ENCODE data around the gene SEC14L1. TPM values are rescaled to one million over a fixed set of nuclear protein-coding genes. Genes with fewer than 3 reads are reported as not detected.

The SEC14L1 gene
- 100 to 1,000 TPM in 2 of 4 donors, 10 to 100 TPM in 2; 51.1 to 113 (median 81.7) TPM for total RNA-seq

GRCh38 chr17:77140878-77141767 is at the start of gene SEC14L1:
SEC14L1 (plus strand) TSS chr17:77140969; CDS start chr17:77143597, 2,628 bp downstream.
- H3K9me3 ChIP-seq: no peaks in the 10 kb centered on the region
- peaks cover 0 to 61% (median 25%) of the 10 kb centered on the region in 4 donors for H3K4me1 ChIP-seq
- 0 to 1% methylated on average over 11 to 58 of the region's 99 CpGs for WGBS, 2 donors
- H3K27ac ChIP-seq: peak within 1 kb of the TSS; percentile 94 to 96 (median 95)
- H3K27me3 ChIP-seq: no peaks in the 10 kb centered on the region
- DNase-seq (ENCODE audit: low spot score in 2 of 2): peak in 1 of 2 donors; percentile 27
- H3K36me3 ChIP-seq: peaks cover 0 to 24% (median 0%) of the 10 kb centered on the region in 3 donors
- TF ChIP-seq POLR2A (IDR thresholded peaks at IDR 0.05) (no peak), EP300 (IDR thresholded peaks at IDR 0.05) (no peak), CTCF (IDR thresholded peaks at IDR 0.05) (no peak)
- peak within 1 kb of the TSS; percentile 81 to 99 (median 96) for H3K4me3 ChIP-seq

- Histone ChIP-seq H3K9me3 (no peaks in the 10 kb centered on the region), H3K4me3 (no peak overlapping the region), H3K27me3 (no peaks in the 10 kb centered on the region), H3K4me1 (peaks cover 0 to 67% (median 28%) of the 10 kb centered on the region in 4 donors), H3K27ac (peak overlapping the region in 1 of 4 donors; percentile 20), H3K36me3 (peaks cover 0 to 56% (median 7%) of the 10 kb centered on the region in 3 donors)
- TF ChIP-seq EP300 (IDR thresholded peaks at IDR 0.05) (no peak), POLR2A (IDR thresholded peaks at IDR 0.05) (no peak), CTCF (IDR thresholded peaks at IDR 0.05) (no peak)
- WGBS, 2 donors: 87 to 90% methylated on average over 7 of the region's 7 CpGs
- DNase-seq (ENCODE audit: low spot score in 2 of 2): no peak
Measured at GRCh38 chr17:77092025-77092424, 48.7 kb upstream of the SEC14L1 start.

GRCh38 chr17:77095461-77095860 is 45.3 kb upstream of the SEC14L1 start:
- peak overlapping the region in 2 of 4 donors; percentile 87 to 89 for H3K27ac ChIP-seq
- 86 to 94% methylated on average over 4 to 7 of the region's 7 CpGs for WGBS, 2 donors
- peaks cover 0 to 70% (median 43%) of the 10 kb centered on the region in 4 donors for H3K4me1 ChIP-seq
- no peak for DNase-seq (ENCODE audit: low spot score in 2 of 2)
- no peak overlapping the region for H3K4me3 ChIP-seq
- TF ChIP-seq POLR2A (IDR thresholded peaks at IDR 0.05): no peak
- no peak for TF ChIP-seq CTCF (IDR thresholded peaks at IDR 0.05)
- TF ChIP-seq EP300 (IDR thresholded peaks at IDR 0.05): no peak
- no peaks in the 10 kb centered on the region for H3K27me3 ChIP-seq
- no peaks in the 10 kb centered on the region for H3K9me3 ChIP-seq
- H3K36me3 ChIP-seq: peaks cover 0 to 50% (median 7%) of the 10 kb centered on the region in 3 donors

GRCh38 chr17:77096570-77097214 is 44.1 kb upstream of the SEC14L1 start:
- peaks cover 0 to 58% (median 41%) of the 10 kb centered on the region in 4 donors for H3K4me1 ChIP-seq

More at GRCh38 chr17:77096570-77097214, 44.1 kb upstream of the SEC14L1 start:
- peak in 1 of 2 donors; percentile 36 for DNase-seq (ENCODE audit: low spot score in 2 of 2)
- Histone ChIP-seq H3K36me3 (peaks cover 0 to 37% (median 7%) of the 10 kb centered on the region in 3 donors), H3K9me3 (no peaks in the 10 kb centered on the region), H3K27ac (peak overlapping the region; percentile 26 to 89 (median 74)), H3K27me3 (no peaks in the 10 kb centered on the region), H3K4me3 (no peak overlapping the region)
- 25 to 28% methylated on average over 12 of the region's 12 CpGs for WGBS, 2 donors
- peak; percentile 29 to 36 for TF ChIP-seq EP300 (IDR thresholded peaks at IDR 0.05)
- TF ChIP-seq POLR2A (IDR thresholded peaks at IDR 0.05): no peak
- TF ChIP-seq CTCF (IDR thresholded peaks at IDR 0.05): peak; percentile 65 to 89 (median 80)
